NCI-H460 (cell line): ENCODE data around the gene TXNRD3. TPM values are rescaled to one million over a fixed set of nuclear protein-coding genes. Genes with fewer than 3 reads are reported as not detected.
A peak's percentile ranks its signal among the peaks of the same experiment; 100 is the strongest.

Source experiments
- DNase-seq: peaks from one replicate; pipeline ENCODE4 v3.0.0-alpha.2; 2016; ENCODE audit warnings: low read depth; ENCODE audit errors: extremely low read depth
- polyA plus RNA-seq: library from polyadenylated mRNA; depleted of rRNA; stranded (reverse); fragments of >200 nt; gene quantifications from 2 replicates; pipeline ENCODE4 v1.2.3, GENCODE V29; 2014; cell fraction: nucleus; rRNA removed
- total RNA-seq: library from RNA; depleted of rRNA; stranded (reverse); fragments of >200 nt; shearing (Covaris generic); gene quantifications from 2 replicates; pipeline ENCODE4 v1.2.3, GENCODE V29; 2014; rRNA removed

The TXNRD3 gene
- 4.2 and 5.6 TPM in 2 replicates for total RNA-seq
- 10.0 and 13.9 TPM in 2 replicates for polyA plus RNA-seq

DNA sequence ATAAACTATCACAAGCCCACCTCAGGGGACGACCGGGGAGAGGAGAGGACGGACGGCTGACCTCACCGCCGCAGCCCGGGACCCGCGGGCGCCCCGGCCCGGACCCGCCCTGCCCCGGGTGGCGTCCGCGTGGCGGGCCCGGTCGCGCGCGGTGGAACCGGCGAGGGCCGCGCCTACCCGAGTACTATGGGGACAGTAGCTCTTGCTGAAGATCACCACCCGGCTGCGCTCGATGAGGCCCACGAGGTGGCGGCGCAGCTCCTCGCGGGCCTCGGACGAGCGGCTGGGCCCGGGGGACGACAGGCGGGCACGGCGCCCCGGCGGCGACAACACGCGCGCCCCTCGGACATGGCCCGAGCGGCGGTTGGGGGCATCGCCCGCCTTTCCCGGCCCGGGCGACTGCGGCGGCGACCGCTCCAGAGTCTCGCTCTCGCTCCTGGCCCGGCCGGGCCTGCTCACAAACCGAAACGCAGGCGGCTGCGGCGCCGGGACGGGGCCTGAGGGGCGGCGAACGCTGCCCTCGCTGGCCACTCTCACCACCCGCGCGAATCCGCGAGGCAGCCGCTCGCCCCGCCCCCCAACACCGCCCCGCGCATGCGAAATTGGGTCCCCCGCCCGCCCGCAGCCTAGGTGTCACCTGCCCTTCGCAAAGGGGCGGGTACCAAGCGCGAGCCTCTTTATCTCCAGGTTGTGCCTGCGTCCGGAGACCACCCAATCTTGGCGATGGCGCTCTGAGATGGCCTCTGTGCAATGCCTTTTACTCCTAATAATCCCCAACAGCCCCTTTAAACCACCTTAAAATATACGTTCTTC, at the start of gene TXNRD3:
Gene TXNRD3 (minus strand): TSS at position 554 of the 813 bp plus-strand sequence.
- DNase-seq = peak; percentile 55

DNA sequence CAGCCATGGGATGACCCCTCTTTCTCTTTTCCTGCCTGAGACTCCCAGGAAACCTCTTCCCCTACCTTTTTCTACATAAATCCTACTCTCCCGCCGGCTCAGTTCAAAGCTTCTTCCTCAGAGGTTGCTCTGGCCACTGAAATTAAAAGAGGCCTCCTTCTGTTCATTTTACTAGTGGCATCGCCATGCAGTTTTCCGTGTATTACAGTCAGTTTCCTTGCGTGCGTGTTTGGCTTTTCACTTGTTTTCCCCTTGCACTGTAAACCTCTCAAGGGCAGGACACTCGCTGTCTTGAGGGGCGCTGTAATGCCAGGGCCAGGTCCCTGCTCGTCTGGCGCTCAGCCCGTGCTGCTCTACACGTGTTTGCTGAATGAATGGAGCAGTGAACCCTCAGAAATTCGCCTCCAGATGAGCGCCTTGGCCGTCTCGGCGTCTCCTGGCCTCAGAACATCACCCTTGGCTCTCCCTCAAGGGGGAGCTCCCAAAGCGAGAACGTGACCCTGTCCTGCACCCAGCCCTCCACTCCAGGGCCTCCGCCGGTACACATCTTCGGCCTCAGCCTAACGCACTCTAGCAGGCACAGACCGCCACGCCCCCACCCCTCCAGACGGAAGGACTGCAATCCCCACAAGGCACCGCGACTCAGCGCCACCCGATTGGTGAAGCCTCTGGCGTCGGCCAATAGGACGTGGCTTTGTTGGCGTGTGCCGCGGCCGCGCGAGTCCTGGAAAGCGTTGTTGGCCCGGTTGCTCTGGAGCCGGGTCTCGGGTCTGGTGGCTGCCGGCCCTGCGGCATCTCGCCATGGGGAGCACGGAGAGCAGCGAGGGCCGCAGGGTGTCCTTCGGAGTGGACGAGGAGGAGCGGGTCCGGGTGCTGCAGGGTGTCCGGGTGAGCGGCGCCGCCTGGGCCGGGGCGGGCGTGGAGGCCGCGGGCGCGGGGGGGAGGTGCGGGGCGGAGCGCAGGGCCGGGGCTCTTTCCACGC, 48.9 kb upstream of the TXNRD3 start, which contains the start of gene CHCHD6:
Gene CHCHD6 (plus strand): TSS at position 729 of the 982 bp plus-strand sequence. CDS start 73 bp downstream, at position 802.
- peak; percentile 89 for DNase-seq

DNA sequence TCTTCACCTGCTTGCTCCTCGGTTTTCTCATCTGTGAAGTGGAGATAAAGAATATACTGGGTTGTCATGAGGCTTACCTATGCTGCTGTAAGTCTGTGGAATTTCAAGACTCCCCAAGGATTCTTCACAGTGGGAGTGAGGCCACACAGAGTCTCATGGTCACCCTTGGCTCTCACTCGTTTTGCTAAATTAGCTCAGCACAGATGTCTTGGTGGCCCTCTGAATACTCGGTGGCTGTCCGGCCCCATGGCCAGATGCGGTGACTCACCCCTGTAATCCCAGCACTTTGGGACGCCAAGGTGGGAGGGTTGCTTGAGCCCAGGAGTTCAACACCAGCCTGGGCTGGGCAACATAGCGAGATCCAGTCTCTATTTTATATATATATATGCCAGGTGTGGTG, 44.1 kb upstream of the TXNRD3 start:
- no peak for DNase-seq

DNA sequence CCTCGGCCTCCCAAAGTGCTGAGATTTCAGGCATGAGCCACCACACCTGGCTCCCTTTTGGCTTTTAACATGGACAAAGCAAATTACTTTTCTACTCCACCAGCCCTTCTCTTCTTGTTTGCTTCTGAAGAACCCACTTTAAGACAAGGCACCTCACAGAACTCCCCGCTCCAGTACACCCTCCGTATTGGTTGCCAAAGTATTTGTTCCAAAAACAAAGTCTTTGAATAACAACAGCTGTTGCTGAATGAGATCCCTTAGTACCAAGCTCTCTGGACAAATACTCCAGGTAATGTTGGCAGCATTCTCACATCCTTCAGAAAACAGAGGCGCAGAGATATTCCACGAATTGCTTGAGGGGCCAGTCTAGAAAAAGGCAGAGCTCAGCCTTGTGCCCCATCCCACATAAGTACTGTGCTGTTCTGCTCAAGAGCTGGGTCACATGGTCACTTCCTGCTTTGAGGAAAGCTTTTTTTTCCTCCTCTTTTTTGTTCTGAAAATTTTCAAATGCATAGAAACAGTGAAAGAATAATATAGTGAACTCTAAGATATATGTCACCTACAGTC, 41.9 kb upstream of the TXNRD3 start:
- DNase-seq = no peak

DNA sequence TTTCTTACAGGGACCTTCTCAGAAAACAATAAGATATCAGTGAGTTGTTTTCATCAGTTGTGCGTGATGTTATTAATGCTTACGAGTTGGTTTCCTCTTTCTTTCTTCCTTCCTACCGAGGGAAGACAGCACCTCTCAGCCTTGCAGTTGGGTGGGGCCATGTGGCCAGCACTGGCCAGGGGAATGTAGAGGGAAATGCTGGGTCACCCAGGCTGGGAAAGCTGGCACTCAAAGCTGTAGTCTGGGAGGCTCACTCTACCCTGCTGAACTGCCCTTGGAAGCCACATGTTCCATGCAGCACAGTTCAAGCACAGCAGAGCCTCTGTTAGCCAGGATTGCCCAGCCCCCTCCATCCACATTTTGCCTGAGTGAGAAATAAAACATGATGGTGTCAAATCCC, 39.0 kb upstream of the TXNRD3 start:
- peak; percentile 12 for DNase-seq

DNA sequence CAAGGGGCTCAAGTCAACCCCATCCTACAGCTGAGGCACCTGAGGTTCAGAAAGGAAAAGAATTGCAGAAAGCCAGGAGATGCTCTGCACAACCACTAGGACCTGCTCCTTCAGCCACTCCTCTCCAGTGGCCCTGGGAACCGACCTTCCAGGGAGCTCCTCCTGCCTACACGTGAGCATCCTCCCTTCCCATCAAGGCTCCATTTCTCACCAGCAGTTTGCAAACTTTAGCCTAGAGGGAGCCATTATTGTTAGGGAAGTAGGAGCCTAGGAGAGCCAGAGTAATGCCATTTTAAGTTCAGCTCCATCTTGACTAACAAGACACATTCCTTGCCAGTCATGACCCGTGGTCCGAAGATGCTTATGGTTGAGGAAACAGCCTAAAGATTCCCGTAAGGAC, 37.9 kb upstream of the TXNRD3 start:
- DNase-seq = no peak

DNA sequence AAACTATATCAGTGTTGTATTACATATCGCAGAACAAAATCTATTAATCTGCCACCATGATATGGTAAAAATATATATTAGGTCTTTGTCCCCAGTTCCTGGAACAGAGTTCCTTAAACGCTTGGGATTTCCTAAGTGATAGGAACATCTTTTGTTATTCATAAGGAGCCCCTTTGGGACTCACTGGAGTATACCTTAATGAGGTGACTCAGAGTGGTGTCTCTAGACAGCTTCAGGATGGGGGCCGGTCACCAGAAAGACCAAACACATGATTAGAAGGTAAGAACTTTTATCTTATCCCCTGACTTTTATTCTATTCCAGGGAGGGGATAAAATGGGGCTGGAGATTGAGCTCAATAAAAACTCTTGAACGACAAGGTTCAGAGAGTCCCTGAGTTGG, 36.8 kb upstream of the TXNRD3 start:
- DNase-seq = no peak

DNA sequence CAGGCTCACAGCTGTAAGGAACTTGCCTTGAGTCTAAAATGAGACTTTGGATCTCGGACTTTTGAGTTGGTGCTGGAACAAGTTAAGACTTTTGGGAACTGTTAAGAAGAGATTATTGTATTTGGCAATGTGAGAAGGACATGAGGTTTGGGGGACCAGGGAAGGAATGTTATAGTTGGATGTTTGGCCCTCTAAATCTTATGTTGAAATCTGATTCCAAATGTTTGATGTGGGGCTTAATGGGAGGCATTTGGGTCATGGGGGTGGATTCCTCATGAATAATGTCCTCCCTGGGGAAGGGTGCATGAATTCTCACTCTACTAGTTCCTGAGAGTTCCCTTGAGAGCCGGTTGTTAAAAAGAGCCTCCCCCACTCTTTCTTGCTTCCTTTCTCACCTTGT, 30.6 kb upstream of the TXNRD3 start:
- DNase-seq = no peak

DNA sequence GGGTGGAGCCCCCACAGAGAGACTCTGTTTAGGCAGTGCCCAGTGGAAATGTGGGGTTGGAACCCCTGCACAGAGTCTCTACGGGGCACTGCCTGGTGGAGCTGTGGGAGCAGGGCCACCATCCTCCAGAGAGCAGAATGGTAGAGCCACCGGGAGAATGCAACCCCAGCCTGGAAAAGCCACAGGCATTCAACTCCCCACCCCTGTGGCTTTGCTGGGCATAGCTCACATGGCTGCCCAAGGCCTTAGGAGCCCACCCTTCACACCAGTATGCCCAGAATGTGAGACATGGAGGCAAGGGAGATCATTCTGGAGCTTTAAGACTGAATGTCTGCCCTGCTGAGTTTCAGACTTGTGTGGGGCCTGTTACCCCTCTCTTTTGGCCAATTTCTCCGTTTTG, 30.1 kb upstream of the TXNRD3 start:
- DNase-seq = no peak

DNA sequence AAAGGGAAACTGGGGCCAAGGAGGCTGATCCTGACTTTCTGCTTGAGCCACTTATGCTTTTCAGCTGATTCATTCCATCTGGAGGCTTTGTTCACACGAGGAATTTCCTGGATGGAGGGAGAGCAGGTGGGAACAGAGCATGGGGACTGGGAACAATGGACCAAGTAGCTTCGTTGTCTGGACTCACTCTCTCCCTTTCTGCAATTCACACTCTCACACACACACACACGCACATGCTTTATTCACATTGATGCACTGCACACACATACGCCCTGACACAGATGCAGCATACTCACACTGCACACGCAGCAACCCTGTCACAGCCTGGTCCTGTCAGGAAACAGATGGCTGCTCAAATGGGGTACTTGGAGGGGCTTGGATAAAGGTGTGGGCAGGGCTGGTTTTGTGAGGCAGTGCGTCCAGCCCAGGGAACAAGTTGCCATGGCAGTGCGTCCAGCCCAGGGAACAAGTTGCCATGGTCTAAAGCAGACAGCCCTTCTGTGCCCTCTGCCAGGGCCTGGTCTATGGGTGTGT, 29.4 kb upstream of the TXNRD3 start:
- no peak for DNase-seq

DNA sequence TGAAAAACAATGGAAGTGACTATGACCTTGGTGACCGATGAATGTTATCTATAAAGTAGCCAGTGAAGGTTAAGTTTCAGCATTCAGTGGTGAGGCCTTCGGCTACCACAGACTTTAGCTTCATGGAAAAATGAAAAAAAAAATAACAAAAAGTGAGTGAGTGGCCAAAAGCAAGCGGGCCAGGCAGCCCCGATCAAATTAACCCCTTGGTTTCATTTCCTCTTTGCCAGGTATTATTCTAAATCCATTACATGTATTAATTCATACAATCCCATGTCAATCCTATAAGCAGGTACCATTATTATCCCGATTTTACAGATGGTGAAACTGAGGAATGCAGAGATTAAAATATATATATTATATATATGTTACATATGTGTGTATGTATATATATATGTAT, 28.1 kb upstream of the TXNRD3 start:
- no peak for DNase-seq

DNA sequence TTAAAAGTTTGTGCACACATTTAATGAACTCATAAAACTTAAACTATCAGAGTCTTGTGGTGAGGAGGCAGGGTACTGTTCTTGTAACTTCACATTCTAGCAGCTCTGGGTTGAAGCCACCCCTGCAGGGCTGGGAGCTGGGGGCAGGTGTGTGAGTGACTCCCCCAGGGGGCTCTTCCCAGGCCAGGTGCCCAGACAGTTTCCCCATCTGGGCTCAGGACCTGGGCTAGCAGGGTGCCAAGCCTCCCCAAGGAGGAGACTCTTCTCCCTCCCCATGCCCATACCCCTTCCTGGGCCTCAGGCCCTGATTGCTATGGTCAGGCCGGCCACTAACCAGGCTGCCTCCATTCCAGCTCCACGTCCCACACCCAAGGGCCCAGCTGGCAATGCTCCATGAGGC, 27.1 kb upstream of the TXNRD3 start:
- no peak for DNase-seq

DNA sequence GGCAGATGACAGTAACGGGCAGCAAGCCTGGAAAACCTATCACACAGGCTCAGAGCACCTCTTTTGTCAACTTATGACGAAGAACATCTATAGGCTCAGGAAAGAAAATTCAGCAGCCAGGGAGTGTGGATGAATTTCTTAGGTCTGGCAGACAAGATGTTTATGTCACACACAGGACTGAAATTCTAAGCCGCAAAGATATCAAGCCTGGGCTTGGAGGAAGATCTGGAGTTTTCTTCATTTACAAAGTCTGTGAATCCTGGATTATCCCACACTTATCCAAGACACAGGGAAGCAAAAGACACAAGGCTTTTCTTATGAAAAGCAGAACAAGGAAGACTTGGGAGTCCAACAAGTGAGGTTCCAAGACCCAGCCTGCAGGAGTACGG, 25.7 kb upstream of the TXNRD3 start:
- DNase-seq = no peak

DNA sequence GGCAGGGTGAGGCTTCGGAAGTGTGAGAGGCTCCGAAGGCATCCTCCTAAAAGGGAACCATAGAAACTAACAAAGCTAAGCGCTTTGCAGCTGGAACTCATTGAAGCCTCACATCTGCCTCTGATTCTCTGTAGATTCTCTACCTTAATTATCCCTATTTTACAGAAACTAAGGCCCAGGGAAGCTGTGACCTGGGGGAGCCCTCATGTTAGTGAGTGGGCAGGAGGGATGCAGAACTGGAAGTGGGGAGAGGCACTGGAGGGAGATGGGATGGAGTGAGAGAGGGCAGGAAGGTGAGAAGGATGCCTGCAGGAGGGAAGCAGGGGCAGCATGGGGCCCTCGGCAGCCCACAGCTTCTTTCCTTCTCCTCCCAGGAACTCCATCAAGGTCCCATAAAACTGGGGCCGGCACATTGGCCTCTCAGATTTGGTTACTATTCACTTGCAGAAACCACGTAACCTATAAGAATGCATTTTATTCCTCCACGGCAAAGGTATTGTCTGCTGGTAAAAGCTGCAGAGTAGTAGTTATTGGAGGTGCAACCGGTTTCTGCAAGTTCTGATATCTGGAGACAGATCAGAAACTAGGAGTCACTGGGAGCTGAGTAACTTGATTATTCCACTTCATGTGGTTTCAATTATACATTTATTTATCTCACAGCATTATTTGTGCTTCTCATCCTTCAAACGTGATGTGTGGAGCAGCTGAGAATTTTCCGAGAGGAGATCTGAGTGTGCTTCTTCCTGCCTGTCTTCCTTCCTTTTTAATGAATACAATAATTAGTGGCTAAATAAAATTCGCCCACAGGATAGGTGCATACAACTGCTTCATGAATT, 25.1 kb upstream of the TXNRD3 start:
- DNase-seq = no peak

DNA sequence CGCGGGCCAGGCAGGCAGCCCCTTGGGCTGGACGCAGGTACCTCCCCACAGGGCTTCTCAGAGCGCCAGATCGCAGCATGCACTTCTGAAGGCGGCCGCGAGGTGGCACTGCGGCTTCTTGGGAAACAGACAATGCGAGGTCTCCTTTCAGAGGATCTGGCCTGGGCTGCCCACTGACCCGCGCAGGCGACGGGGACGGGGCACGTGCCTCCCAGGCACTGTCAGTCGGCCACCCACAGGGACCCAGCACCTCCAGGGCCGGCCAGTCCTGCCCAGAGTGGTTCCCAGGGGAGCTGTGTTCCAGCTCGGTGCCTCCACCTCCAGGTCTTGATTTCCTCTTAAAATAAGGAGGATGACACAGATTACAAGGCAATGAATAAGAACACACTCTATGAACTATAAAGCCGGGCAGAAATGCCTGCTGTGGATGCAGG, 24.4 kb upstream of the TXNRD3 start:
- peak; percentile 60 for DNase-seq

DNA sequence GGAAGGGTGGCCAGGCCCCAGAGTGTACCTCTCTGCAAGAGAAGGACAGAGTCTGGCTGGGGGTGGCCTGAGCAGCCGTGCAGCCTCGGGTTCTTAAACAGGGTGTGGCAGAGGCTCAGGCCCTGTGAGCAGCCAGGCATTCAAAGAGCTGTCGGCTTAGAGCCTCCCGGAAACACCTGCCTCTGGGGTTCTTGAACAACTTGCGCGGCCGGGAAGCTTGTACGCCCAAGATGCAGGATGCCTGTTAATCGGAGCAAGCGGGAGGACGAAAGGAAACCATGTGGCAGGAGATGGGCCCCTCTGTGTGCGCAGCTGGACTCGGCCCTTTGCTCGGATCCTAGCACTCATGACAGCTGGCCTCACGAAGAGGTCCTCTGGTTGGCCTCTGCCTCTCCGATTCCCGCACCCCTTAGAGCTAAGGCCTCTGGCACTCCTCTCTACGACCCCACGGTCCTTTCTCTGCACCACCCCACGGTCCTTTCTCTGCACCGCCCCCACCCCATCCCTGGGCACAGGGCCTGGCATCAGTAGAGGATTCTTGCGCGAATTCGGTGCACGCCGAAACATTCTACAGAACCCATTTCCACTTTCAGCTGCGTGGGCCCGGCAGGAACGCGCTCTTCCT, 23.9 kb upstream of the TXNRD3 start:
- DNase-seq = no peak

DNA sequence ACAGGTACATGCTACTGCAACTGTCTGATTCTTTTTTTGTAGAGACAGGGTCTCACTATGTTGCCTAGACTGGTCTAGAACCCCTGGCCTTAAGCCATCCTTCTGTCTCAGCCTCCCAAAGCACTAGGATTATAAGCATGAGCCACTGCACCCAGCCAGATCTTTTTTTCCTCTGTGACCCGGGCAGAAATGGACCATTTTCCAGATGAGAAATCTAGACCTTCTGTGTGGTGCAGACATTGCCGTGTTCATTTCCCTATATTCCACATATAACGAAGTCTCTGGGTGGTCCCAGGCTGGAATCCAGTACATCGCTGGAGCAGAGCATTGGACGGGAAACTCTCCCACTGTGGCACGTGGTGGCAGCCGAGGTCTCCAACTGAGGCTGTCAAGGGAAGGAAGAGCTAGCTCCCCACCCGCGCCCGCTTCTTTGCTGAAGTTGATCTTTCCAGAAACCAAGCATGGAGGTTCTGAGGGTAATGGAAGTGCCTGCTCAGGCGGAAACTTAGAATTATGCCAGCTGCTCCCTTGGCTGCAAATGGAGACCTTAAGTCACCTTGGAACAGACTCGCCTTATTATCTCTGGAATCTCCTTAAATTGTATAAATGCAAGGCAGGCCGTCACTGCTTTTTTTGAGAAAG, 23.1 kb upstream of the TXNRD3 start:
- no peak for DNase-seq

DNA sequence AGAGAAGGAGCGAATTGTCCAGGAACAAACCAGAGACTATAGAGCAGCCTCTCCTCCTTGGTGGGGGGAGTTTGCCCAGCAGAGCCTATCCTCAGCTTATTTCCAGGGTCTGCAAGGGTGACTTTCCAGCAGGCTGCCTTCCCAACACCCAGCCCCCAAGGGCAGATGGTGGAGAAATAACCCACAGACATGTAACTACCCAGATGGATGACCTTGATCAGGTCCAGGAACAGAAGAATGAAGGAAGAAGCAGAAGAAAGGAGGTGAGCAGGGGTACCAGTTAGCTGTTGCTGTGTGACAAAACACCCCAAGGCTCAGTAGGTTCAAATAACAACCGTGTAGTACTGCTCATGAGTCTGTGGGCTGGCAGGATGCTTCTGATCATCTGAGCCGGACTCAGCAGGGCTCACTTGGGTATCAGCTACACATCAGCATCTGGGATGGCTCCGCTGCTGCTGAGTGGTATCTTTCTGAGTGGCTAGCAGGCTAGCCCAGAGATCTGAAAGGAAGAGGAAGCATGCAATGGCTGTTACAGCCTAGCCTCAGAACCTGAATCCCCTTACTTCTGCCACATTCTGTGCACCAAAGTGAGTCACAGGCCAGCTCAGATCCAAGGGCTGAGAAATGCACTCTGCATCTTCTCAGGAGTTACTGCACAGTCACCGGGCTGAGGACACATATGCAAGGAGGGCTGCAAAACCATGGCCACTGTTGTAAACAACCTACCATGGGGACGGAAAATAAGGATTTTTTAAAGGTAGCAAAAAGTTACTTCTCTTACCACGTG, 22.2 kb upstream of the TXNRD3 start:
- no peak for DNase-seq
